ENCODE data around the gene GPRIN2.
"Not testable (repeated sequence)": the region's sequence is repeated elsewhere in the genome, so short reads cannot be mapped to it uniquely, and the experiment has no call there.

Gene GPRIN2

GRCh38 chr10:46515793-46516192 lies 40.7 kb downstream of the GPRIN2 start:
- no peak for DNase-seq

DNA sequence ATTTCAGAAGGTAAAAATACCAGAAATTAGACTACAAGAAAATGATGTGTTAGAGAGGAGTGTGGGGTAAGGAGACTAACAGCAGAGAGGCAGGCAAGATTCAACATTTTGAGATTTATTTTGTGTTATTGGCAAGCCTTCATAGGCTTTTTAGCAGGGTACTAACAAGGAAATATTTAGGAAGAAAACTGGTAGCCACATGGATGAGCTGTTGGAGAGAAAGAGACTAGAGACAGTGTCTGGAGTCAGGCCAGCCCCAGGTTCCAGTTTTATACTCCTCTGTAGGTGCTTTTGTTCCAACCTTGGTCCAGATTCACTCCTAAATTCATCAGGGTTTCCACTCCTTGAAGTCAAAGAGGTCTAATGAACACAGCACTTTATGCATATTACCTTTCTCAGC lies 41.1 kb downstream of the GPRIN2 start:
- no peak for DNase-seq

GRCh38 chr10:46514899-46515298 lies 41.6 kb downstream of the GPRIN2 start:
- no peak for DNase-seq

DNA sequence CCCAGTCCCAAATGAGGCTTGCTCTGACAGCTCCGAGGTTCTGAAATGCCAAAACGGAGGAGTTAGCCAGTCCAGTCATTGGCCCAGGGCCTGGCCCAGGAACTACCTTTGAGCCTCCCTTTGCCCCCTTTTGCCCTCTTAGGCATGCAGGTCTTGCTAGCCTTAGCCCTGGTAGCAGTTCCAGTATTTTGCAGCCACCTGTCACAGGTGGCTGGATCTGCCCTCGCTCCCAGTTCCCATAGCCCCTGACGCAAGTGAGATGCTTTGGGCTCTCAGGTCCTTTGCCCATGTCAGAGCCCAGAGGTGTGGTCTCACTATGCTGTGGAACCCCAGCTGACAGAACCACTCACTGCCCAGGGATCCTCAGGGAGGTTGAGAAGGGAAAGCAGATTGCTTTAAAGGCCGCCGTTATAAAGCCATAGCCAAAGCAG lies 42.0 kb downstream of the GPRIN2 start:
- no peak for DNase-seq

DNA sequence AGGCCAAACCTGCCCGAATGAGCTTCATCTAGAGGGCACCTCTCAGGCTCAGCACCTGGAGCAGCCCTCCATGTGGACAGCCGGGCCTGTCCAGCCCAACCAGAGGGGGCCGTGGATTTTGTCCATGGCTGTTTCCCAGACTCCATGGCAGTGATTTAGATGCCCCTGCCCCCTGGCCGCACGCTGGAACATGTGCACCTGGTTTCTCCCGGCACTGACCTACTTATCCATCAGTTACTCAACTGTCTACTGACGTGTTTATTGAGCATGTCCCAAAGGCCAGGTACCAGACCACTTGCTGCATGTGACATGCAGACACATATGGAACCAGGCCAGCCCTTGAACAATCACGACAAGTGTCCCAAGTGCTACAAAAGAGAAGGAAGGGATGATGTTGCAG lies 43.1 kb downstream of the GPRIN2 start:
- DNase-seq: not testable (repeated sequence)

GRCh38 chr10:46512725-46513124 lies 43.7 kb downstream of the GPRIN2 start:
- DNase-seq: not testable (repeated sequence)

- not testable (repeated sequence) for DNase-seq
Observed at GRCh38 chr10:46512002-46512401, 44.5 kb downstream of the GPRIN2 start.
